GM21619 (cell line): ENCODE data around the gene DENND1A.
"Not testable (repeated sequence)": the region's sequence is repeated elsewhere in the genome, so short reads cannot be mapped to it uniquely, and the experiment has no call there.

ENCODE experiments used
- ATAC-seq: cut with Tn5 transposase; IDR thresholded peaks from one replicate; pipeline ENCODE4 v1.9.1; 2021; ENCODE audit not compliant: unreplicated experiment

DENND1A gene

DNA sequence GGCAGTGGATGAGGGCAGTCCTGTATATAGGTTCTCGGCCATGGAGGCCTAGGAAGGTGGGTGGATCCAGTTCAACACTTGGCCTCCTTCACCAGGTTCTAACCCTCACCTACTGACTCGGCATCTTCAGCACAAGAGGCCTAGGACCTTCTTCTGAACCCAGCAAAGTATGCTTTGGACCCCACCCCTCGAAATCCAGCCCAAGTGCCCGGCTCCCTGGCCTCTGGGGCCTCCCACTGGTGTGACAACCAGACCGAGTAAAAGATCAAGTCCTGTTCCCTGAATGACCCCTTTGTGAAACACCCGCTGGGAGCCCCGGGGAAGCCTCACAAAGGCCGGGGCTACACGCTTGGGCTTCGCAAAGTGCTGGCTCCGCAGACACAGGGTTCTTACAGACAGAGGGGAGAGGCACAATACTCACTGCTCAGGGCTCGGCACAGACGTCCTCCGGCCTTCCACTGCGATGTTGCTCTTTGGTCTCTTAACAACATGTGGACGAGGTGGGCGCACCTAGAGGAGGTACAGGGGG is 526.9 kb downstream of the DENND1A start:
- no peak for ATAC-seq

DNA sequence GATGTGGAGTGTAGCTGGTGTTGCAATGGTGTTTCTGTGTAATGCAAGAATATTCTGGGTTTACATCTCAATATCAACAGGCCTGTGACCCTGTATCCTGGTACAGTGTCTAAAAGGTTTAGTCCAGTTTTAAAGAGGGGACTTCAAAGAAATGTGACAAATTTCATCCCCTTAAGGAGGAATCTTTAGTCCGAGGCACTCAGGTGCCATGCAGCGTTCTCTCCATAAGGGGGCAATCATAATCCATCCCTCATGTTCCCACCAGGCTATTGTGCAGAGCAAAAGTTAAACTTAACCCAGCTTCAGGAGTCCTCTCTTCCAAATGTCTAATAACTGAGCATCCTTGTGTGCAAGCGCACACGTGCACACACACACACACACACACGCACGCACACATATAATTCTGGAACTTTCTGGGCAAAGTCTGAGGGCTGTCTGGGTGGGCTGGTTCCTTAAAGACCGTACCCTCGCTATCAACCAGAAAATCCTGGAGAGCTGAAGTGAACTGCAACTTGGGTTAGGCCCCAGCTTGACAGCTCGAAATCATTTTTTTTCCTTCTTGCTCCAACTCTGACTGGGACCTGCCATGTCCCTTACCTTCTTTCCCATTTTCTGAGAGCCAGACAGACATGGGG is 527.9 kb downstream of the DENND1A start:
- ATAC-seq: no peak

DNA sequence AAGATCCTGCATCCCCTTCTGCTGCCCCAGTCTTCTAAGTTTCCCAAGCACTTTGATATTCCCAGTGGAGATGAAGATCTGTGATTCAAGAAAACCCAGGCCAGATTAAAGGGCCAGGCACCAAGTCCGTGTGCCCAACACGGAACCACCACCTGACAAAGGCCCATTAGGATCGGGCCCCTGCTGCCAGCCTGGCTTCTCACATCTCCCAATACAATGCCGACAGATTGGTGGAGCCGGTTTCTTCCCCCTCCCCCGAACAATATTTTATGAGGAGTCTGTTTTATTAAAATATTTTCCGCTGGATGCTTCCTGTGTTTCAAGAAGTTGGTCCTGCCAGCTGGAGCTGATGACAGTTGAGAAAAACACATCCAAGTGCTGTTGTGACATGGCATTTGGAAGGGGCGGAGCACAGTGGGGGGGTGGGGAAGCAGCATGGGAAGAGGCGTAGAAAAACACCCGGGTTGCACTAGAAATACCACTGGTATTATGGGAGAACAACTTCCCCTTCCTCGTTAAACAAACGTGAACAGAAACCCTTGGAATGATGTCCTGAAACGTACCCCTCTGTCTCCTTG is 528.9 kb downstream of the DENND1A start:
- no peak for ATAC-seq

DNA sequence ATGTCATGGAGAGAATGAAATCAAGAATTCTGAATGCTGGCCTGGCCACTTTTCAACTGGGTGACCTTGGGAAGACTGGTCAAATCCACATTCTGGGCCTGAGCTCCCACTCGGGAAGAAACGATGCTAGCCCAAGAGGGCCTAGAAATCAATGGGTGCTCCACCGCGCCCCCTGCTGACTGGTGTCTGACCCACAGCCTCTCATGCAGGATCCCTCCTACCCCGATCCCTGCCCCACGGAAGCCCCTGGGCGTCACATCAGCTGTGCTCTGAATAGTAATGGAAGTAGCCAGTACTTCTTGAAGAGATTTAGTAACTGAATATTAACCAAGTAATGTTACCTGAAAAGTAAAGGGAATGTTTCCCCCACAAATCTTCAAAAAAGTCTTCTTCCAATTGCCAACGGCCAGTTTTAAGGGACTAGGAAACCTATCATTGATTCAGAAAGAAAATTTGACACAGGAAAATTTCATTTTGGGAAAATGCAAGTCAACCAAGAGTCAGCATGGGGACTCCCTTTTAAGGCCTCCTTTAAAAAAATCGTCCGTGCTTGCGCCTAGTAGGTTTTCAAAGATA is 530.0 kb downstream of the DENND1A start:
- no peak for ATAC-seq

DNA sequence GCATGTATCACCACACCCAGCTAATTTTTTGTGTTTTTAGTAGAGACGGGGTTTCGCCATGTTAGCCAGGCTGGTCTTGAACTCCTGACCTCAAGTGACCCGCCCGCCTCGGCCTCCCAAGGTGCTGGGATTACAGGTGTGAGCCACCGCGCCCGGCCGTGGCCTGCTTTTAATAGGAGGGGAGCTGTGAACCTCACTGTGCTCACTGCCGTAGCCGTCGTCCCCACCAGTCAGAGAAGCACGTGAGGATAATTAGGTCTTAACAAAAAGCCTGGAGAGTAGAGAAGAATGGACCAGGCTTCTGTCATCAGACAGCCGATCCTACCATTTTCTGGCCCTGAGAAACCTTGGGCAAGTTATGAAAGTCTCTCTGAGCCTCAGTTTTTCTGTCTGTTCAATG is 531.0 kb downstream of the DENND1A start:
- ATAC-seq: not testable (repeated sequence)

DNA sequence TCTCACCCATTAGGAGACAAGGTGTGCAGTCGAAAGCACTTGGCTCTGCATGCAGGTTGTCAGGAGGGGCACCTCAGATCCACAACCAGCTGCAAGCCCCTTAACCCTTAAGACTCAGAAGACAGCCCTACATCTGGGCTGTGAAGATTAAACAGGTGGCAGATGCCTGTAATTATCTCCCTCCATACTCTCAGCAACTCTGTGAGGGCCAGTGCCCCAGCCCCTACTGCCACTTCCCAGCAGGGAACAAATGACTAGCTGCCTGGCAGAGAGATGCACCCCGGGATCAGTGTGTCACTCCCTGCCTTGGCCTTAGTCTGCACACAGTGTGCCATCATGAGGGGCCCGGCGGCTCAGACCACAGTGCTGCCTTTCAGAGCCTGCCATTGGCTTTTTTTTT is 532.0 kb downstream of the DENND1A start:
- ATAC-seq: no peak

DNA sequence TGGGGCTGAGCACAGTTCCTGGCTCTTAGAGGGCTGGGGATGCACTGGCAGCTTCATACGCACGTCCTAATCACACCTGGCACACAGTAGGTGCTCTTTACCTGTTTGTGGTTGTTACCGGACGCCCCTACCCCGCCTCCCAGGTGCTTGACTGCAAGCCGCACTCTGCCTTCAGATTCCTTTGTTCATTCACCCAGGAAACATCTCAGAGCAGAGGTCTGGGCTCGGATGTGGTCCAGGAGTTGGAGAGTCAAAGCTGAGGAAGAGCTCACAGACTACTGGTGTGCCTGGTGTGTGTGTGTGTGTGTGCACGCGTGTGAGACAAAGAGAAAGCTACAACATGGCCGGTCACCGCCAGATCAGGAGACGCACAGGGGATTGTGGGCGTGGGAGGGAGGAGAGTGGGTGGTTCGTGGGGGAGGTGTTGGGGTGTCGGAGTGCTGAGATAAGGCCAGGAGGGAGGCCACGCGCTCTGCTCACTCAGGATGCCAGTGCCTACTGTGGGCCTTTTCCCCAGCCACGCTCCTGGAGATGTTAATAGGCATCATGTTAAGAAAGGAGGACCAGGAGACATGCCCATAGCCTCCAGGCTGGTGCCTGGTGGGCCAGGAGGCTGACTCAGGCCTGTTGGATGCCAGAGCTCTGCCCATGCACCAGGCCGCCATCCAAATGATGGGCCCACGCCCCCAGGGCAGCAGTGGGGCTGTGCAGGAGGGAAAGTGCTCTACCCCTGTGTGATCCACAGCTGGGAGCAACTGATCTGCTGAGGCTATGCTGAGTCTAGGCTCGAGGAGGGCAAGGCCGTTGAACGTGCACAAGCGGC is 534.0 kb downstream of the DENND1A start:
- no peak for ATAC-seq

DNA sequence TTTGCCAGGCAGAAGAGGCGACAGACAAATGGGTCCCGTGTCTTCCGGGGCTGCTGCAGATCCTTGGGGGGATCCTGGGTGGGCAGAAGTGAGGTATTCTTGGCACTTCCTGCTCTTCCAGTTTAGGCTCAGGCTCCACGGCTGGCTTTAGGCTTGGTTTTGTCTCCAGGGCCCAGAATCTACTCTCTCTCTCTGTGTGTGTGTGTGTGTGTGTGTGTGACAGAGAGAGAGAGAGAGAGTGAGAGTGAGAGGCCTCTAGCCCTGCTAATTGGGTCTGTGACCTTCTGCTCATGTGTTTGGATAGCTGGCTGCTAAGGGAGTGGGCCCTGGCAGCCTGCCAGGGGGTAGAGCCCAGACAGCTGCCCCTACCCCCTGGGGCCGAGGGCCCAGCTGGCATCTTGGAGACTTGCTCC is 534.6 kb downstream of the DENND1A start:
- no peak for ATAC-seq

DNA sequence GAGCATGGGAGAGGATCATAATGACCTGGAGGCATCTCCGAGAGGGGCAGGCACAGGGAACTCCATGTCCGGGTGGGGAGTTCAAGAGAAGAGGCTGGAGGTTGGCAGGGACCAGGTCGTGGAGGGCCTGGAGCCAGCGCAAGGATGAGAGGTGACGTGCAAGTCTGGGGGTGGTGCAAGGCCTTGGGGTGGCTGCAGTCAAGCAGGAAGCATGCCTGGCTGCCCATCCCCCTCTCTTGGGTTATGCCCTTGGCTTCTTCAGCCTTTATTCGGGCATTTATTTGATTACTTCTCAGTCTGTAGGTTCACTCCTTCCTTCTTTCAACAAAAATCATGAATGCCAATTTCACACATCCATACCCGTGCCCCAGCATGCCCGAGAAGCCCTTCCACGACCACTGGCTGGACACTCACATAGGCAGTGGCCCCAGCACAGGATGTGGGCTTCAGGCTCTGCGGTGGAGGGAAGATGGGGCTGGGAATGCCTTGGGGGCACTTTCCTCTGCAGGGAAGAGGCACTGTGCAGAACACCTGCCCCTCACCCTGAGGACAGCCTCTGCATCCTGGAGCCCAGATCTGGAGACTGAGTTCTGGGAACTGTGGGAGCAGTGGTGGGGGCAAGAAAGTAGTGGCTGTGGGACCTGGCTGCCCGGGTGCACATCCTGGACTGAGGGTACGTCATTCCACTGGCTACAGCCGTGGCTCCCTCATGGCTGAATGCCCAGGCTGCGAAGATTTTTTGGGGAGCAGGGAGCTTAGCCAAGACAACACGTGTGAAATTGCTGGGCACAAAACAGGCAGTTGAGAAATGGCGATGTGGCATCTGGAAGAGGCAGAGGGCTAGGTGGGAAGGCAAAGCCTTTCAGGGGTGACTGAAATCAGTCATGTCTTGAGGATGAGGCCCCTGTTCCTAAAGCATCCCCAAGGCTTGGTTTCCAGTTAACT is 535.4 kb downstream of the DENND1A start:
- no peak for ATAC-seq

DNA sequence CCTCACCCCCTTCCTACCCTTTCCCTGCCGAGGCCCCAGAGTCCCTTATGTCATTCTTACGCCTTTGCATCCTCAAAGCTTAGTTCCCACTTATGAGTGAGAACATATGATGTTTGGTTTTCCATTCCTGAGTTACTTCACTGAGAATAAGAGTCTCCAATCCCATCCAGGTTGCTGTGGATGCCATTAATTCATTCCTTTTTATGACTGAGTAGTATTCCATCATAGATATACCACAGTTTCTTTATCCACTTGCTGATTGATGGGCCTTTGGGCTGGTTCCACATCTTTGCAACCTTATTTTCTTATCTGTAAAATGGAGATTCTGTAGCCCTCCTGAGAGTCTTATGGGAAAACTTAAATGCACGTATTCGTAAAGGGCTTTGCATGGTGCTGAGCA is 537.1 kb downstream of the DENND1A start:
- no peak for ATAC-seq

DNA sequence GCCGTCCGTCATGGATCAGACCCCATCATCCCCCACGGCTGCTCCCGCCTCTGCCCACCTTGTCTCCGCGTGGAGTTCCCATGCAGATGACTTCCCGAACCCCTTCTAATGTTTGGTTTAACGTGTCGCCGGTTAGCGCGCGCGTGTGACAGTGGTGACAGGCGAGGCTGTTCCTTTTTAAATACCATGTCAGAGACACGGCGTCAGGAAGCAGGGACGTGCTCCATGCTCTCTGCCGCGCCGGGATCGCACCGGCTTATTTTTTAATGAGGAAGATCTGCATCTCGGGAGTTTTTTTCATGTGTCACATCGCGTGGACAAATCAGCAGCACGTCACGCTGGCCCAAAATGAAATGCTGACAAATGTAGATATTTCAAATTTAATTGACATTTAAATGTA is 538.0 kb downstream of the DENND1A start:
- ATAC-seq: no peak

DNA sequence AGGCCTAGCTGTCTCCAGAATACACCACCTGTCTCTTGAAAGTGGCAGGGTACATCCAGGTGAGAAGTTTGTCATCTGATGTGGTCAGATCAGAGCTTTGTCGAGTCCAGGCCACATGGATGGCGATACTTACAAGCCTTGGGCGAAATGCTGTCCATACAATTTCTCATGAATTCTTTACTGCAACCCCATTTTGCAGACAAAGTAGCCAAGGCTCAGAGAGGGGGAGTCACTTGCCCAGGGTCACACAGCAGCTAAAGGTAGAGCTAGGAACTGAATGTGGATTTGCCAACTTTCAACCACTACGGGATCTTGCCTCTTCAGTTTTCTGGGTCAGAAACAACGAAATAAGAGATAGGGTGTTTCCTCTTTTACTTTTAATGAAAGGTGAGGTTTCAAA is 538.7 kb downstream of the DENND1A start:
- no peak for ATAC-seq

DNA sequence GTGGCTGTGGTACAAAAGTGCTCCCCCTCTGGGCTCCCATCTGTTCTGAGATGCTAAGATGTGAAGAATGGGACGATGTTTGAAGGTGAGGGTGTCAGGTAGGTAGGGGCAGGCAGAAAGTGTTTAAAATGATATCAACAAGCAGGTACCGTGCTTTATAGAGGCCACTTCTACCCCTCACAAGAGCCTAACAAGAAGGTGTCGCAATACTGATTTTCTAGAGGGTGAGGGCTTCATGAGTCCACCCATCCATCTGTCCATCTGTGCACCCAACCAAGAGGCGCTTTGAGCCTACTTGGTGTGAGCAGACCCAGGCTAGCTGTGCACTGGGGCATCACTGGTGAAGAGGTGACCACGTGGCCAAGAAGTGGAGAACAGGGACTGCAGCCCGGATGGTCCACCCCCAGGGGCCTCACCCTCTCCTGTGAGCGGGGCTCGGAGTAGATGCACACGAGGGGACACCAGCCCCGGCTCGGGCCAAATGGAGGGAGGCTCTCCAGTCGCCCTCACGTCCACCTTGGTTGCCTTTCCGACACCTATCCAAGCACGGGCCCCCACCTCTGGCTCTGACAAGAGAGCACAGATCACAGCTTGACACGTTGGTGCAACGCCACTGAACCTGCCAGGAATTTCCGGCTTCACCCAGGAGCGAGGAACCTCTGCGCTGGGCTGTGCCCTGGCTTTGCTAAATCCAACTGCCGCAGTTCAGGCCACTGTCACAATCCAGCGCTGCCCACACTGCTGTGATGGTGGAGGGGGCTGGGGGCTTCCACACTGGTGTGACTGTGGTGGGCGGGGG is 539.4 kb downstream of the DENND1A start:
- no peak for ATAC-seq

DNA sequence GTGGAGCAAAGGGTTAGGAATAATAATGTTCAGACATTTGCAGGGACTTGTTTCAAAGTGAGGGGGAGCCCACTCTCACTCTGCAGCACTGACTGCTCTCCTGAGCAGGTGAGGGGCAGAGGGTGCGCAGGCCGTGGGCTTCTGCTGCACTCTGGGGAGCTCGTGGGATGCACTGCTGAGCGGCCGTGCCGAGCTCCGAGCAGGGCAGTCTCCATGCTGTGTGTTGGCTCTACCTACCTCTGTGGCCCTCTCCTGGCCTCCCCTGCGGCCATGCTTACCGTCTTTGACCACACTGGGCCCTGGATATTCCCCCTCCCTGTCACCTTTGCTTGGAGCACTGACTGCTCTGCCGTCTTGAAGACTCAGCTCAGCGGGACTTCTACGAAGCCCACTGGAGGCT is 540.2 kb downstream of the DENND1A start:
- ATAC-seq: no peak

DNA sequence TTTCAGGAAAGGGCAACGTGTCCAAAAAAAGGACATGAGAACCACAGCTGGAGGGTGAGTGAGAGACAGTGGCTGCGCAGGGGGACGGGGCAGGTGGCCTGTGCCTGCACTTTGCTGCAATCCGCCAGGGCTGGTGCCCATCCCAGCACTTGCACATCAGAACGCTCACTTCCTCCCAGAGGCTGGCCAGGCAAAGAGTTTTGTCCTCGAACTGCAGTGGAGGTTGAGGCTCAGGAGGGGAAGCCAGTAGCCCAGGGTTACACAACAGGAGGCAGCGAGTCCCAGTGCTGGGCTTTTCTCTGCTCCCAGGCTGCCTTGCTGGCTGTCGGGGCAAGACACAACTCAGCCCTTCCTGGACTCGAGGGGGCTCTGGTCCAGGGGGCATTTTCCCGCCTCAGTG is 540.9 kb downstream of the DENND1A start:
- ATAC-seq: no peak

DNA sequence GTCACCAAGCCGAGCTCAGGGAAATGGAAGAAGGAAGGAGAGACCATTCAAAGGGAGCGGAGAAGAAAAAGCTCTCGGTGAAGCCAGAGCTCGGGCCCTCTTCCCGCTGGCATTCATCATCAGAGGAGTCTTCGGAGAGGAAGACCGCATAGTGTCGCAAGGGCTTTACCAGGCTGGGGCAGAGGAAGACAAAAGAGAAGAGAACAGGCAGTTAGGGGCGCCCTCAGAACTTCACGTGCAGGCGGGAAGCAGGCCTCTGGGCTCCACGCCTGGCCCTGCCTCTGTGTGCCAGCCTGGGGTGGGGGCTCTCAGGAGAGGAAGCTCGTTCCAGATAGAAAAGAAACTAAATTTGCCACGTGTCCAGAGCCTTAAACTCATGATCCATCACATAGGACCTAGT is 542.2 kb downstream of the DENND1A start:
- ATAC-seq: no peak

DNA sequence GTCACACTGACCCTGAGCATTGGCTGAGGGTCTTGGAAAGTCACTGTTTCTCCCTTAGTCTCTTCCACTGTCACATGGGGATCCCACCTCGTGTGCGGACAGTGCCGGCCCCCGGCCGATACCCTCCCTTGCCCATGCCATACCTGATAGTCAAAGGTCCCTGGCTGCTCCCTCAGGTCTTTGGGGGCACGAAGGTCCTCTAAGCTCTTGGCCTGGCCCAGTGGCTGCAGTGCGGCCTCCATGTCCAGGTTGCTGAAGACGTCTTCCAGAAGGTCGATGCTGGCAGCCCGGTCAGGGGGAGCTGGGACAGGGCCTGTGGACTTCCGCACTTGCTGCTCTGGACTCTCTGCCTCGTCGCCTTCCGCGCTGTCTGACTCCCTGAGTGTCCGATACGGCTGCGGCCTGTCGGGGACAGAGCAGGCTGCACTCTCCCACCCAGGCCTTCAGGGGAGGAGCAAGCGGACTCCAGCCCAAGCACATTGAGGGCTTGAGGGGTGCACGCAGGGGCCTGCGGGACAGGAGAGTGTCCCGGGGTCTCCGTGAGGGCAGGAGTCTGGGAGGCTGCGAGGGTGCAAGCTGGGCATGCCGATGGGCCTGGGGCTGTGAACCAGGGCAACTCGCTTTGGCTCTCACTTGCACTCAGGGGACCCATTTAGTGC is 546.3 kb downstream of the DENND1A start:
- ATAC-seq: no peak

DNA sequence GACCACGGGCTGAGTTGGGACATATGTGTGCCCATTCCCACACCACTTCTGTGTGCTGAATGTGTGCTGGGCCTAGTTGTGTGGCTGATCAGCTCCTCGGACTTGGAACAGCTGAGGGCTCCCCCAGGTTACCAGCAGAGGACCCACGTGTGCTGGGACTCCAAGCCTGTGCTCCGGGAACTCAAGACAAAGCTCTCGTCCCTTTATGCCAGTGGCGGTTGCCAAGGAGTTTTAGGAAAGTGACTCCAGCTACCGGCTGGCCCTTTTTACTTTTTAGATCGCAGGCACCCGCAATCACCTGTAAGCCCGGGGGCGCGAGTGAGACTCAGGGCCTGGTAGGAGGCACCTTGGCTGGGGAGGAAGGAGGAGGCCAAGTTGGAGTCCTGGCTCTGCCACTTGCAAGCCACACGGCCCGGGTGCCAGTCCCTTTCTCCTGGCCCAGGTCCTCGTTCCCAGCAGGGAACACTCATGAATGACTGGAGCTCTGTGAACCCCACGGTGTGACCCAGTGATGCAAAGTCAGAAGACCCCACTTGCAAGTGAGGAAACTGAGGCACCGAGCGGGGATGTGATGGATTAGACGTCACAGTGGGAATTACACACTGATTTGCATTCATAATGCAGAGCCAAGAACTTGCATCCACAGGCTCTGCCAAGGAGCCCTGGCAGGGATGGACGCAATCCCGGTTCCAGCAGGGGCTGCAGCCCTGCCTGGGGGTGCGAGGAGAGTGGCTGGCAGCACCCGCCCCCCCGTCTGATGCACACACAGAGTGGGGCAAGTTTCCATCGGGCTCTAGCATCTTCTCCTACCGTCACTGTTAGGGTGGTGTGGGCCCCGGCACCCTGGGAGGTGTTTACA is 547.0 kb downstream of the DENND1A start:
- ATAC-seq: no peak
